ENCODE measurements around the gene DUSP28.

The DUSP28 gene

DNA sequence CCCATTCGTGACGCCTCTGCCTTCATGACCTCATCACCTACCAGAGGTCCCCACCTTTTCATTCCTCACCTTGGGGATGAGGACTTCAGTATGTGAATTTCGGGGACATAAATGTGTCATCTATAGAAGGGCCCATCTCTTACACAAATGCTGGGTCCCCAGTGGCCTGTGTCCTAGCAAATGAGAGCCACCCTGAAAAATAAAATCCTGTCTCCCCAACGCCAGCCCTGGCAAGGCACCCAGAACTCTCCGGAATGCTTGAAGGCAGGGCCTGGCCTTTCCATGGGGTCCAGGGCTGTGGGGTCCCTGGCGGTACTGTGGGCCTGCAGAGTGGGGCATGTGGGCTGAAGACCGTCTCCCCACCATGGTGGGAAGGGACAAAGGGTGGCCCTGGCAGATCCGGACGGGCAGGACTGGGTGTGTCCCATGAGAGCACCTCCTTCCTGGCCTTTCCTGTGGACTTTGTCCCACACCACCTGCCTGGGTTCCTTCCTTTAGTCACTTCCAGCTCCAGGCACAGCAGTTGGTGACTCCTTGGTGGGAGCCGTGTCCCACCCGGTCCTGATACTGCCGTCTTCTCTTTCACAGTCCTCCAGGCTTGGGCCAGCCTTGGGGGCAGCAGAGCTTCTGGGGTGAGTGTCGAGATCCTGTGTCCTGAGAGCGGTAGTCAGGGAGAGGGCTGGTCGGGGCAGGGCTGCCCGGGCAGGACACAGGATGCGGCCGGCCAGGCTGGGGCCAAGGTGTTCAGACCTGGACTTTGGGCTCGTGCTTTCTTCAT is 45.0 kb downstream of the DUSP28 start:
- no peak overlapping the region for H3K4me3 ChIP-seq (ENCODE audit: low read length)
- TF ChIP-seq ZNF274 (IDR thresholded peaks at IDR 0.05; ENCODE audit: low read depth, low read length): no peak

DNA sequence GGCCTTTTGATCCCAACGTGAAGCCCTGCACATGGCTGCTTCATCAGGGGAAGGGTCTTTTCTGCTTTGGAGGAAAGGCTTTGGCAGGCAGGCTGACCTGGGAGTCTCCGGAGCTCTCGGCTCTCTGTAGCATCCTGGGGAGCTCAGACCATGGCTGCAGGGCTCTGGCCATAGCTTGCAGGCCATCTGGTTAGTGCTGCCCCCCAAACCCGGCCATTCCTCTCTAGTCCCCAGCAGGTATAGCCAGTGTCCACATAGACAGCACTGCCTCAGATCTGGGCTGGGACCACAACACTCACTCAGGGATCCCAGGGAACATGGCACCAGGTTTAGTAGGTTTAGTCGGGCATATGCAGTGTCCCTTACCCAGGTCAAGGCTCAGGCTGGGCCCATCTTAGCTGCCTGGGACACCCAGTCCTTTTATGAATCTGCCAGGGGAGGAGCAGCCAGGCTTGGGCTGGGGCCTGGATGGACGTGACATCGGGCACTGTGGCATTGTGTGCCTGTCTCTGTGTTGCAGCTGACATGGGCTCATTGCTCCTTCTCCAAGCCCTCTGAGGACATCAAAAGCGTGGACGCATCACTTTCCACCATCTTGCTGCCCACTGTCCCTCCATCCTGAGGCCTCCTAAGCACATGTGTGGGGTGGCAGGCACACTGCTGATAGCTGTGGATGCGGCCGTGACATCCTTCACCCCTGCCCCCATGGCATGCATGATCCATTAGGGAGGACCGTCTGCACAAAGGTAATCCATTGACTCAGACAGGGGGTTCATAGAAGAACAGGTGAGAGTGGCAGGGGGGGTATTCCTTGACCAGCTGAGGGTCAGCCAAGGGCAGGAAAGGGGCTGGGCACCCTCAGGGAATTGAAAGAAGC is 45.9 kb downstream of the DUSP28 start:
- TF ChIP-seq ZNF274 (IDR thresholded peaks at IDR 0.05; ENCODE audit: low read depth, low read length): no peak
- H3K4me3 ChIP-seq (ENCODE audit: low read length): no peak overlapping the region

DNA sequence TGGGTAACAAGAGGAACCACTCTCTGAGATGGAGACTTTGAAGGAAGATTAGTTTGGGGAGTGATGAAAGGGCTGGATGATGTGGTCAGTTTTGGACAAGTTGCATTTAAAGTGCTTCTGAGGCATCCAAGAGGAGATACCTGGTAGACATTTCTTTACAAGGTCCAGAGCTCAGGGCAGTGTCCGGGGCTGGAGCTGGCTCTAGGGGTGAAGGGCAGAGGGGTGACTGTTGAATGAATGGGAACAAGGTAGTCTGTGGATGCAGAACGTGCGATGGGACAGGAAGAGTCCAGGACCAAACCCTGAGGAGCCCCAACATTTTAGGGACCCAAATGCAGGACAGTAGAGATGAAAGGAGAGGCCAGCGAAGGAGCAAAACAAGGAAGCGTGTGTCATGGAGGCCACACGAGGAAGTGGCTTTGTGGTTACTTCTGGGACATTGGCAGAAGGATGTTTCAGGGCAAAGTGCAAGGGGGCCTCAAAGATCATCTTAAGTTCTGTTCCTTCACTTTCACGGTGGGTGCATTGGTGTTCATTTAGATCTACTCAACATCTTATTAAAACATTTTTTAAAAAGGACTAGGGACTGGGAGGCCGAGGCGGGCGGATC is 51.5 kb downstream of the DUSP28 start:
- H3K4me3 ChIP-seq (ENCODE audit: low read length): no peak overlapping the region

More for the DNA sequence above, 51.5 kb downstream of the DUSP28 start:
- TF ChIP-seq ZNF274 (IDR thresholded peaks at IDR 0.05; ENCODE audit: low read depth, low read length): no peak
